Femur (tissue), 1 donor: ENCODE measurements around the gene DLX1.

Experiments used
- DNase-seq: peaks from one replicate; pipeline ENCODE4 v3.0.0-alpha.2; 2017

The DLX1 gene

GRCh38 chr2:172088245-172089004, 3.1 kb downstream of the DLX1 start:
- peak; percentile 27 for DNase-seq

DNA sequence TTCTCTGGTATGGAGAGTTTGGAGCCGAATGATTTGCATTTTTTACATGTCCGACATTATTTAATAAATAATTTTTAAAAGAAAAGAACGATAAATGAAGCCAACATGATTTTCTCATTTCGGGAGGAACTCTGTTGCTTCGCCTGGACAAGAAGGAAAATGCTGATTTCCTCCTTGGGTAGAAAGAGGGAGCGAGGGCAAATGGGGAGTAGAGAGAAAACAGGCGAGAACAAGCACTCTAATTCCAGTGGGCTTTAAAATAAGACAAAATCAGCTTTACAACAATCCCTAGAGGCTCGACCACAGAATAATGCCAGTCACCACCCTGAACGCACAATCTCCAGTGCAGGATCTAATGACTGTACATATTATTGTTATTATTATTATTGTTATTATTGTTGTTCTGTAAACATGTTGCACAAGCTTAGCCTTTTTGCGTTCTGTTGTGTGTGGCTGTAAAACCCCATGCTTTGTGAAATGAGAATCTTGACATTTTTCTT, 3.7 kb downstream of the DLX1 start:
- no peak for DNase-seq

DNA sequence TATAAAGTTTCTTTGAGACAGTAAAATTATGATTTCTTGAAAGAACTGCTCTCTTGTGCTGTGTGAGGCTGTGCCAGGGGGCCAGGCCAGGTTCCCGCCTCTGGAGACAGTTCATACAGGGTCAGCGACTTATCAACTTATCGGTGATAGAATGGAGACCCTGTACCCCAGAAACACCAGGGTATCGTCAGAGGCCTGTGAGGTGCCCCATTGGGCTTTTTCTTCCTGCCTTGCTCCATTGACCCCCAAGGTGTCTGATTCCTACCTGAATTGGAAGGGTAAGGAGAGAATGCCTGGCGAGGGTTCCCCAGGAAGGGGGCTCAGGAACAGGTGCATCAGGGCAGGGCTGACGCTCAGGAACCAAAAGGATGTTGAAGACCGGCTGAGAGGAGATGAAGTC, 4.3 kb downstream of the DLX1 start:
- DNase-seq = no peak

- peak; percentile 18 for DNase-seq
Measured at GRCh38 chr2:172090044-172090961, 5.0 kb downstream of the DLX1 start.

DNA sequence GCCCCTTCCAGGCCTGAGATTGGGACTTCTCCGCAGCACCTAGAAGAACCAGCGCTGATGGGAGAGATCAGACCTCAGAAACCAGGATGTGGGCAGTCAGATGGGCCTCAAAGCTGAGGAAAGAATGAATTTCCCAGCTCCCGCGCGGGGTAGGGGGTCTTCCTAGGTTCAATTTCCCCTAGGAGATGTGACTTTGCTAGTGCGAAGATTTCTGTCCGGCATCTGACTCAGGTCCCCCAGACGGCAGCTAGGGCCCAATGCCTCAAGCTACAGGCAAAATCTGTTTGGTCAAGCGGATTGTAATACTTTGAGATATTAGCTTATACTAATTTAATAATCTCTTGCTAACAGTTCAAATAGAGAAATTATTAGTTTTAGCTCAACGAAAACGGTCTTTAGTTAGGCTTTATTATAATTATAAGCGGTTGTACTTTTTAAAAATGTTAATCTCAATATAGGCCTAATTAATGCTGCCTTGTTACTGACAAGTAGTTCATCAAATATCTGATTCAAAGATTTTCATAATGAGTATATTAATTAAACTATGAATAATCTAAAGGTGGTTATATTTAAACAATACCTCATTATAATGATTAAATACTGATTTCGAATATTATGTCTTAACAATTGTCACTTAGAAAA, 5.8 kb downstream of the DLX1 start:
- peak; percentile 21 for DNase-seq

- no peak for DNase-seq
Measured at GRCh38 chr2:172091761-172092566, 6.7 kb downstream of the DLX1 start.

DNA sequence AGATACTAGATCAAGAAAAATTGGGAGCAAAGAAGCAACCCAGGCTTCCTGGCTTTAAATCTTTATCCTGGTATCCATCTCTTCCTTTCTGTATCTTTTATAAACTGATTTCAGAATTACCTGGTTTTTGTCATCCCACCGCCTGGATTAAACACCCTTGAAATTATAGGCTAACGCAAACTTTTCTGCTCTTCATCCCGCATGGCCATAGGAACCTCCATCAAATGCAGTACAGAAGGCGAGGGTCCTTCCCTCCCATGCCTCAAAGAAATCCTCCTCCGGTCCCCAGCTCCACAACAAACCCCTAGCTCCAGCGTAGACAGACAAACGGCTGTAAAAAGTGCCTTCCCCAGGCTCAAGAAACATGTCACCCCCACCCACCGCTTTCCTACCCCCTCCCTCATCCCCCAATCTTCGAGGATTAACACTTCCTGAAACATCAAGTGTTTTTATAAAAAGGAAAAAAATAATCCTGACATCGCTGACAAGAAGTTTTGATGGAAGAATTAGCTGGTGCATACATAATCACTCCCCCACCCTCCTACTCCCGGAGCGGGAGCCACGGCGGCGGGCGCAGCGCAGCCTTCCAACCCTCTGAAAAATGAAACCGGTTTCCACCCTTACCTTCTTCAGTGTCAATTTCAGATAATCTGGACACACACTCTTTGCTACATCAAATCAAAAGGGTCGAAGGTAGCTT, 7.6 kb downstream of the DLX1 start:
- DNase-seq = no peak

DNA sequence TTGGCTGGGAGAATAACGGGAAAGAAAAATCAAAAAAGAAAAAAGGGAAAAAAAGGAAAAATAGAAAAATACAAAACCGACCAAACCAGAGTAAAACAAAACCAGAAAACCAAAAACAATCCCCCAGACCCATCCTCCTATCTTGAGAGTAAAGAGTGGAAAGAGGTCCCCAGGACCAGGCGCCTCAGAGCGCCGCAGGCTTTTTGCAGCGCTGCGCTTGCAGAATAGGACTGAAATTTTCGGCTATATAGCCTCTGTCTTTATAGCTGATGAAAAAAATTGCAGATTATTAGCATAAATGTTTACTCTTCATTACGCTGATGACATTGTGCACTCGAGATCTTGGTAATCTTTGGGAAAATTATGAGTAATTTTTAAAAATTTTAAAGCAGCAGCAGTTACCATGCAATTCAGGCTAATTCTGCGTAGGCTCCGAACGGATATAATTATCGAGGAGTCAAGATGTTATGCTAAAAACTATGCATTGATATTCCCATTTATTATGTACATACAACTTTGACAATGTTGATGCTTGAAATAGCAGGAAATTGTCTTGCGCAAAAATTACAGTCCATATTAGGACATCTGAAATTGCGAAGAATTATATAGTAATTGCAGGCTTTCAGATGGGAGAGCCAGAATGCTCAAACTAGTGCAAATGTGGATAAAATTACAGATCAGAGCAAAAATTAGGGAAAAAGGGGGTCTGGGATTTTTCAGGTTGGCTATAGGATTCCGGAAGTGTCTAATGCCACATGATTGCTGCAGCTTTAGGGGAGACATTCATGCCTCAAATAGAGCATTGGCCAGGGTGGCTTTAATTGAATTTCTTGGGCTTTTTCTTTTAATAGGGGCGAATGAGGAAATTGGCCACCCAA, 8.3 kb downstream of the DLX1 start:
- DNase-seq = no peak

GRCh38 chr2:172094294-172095145, 9.2 kb downstream of the DLX1 start:
- DNase-seq = peak; percentile 35

GRCh38 chr2:172095146-172095904, 10.0 kb downstream of the DLX1 start:
- peak; percentile 68 for DNase-seq

GRCh38 chr2:172095905-172096625, 10.8 kb downstream of the DLX1 start:
- peak; percentile 21 for DNase-seq

GRCh38 chr2:172096626-172097547, 11.6 kb downstream of the DLX1 start:
- peak; percentile 38 for DNase-seq

- peak; percentile 14 for DNase-seq
Measured at GRCh38 chr2:172097557-172098131, 12.3 kb downstream of the DLX1 start.

- DNase-seq = no peak
Measured at GRCh38 chr2:172098287-172098649, 13.0 kb downstream of the DLX1 start.

- DNase-seq = peak; percentile 53
Measured at GRCh38 chr2:172098650-172099471, 13.6 kb downstream of the DLX1 start.
